ENCODE measurements around the gene LRRC26. TPM values are rescaled to one million over a fixed set of nuclear protein-coding genes. Genes with fewer than 3 reads are reported as not detected.

Gene LRRC26
- total RNA-seq, 1 donor from 2014 or later: 0.43 TPM

GRCh38 chr9:137199411-137200121, 29.7 kb upstream of the LRRC26 start:
- DNase-seq (ENCODE audit: low spot score): no peak

- no peak for DNase-seq (ENCODE audit: low spot score)
These were observed 29.0 kb upstream of the LRRC26 start for GRCh38 chr9:137198902-137199283.

DNA sequence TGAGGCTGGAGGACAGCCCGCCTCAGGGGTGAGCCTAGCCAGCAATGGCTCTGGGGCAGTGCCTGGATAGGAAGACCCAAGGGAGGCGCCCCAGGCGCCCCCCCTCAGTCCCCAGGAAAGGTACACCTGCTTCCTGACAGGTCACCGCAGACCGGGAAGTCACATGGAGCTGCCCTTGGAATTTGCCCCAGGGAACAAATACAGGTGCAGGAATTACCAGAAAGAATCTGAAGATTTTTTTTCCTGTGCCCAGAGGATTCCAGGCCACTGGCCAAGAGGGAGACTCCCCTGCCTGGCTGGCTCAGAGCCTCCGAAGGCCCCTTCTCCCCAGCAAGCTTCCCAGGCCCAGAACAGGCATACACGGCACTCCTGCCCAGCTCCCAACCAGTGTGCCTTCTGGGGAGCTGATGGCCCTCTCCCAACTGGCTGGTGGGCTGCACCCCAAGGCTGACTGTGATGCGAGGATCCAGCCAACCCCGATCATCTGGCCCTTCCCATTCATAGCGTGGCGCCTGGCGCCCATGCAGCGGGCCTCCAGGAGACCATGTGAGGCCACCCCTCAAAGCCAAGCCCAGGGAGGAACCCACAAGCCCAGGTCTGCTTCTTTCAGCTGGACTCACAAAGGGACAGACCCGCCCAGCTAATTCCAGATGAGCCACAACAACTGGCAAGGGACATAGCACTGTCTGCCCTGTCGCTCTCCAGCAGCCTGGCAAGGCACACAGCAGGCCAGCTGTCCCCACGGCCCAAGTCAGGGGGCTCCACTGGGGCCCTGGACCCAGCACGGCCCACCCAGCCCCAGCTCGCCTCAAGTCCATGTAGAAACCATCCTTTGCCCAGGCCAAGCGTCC, 28.4 kb upstream of the LRRC26 start:
- DNase-seq (ENCODE audit: low spot score): peak; percentile 77

DNA sequence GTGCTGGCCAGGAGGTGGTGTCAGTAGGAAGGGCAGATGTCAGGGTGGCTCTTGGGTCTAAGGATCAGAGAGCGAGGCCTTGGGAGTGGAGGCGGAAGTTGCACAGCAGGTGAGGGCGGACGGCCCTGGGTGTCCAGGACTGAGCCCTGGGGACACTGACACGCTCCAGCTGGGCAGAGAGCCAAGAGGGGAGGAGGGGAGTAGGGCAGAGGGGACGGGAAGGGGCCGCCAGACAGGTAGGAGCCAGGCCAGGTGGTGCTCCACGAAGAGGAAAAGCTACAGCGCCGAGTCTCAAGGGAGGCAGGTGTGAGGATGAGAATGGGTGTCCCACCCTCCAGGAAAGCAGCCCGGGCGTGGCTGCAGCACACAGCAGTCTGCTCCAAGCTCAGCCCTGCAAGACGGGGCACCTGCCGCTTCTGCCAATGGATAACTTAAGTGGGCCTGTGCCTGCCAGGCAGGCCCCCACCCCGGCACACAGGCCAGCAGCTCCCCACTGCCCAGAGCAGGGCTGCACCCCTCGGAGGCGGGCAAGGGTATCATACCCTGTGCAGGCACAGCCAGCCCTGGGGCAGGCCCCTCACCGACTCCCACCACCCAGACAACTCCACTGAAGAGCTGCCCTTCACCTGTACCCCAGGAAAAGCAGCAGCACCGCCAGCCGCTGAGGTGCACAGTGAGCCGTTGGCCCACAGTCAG, 25.8 kb upstream of the LRRC26 start:
- peak; percentile 34 for DNase-seq (ENCODE audit: low spot score)

DNA sequence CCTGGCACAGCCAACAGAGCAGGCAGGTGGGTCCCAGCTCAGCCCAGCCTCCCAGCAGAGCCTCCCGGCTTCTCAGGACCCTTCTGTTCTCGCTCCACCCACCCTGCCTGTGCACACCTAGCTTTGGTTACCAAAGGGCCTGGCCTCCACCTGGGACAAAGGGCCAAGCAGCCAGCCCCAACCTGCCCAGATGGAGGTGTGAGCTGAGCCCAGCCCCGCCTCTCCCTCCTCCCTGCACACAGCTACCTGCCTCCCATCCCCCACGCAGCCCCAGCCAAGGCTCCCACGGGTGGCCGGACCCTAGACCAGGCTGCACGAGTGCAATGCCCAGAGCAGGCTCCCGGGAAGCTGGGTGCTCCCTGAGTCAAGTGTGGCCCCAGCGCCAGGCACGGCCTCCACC, 25.1 kb upstream of the LRRC26 start:
- DNase-seq (ENCODE audit: low spot score): peak; percentile 50

GRCh38 chr9:137194388-137194787, 24.5 kb upstream of the LRRC26 start:
- DNase-seq (ENCODE audit: low spot score): peak; percentile 47

GRCh38 chr9:137193771-137194170, 23.9 kb upstream of the LRRC26 start:
- DNase-seq (ENCODE audit: low spot score): no peak

GRCh38 chr9:137192859-137193258, 23.0 kb upstream of the LRRC26 start:
- no peak for DNase-seq (ENCODE audit: low spot score)

- DNase-seq (ENCODE audit: low spot score): no peak
These were observed 22.6 kb upstream of the LRRC26 start for GRCh38 chr9:137192448-137192780.

GRCh38 chr9:137191691-137192447, 22.0 kb upstream of the LRRC26 start:
- no peak for DNase-seq (ENCODE audit: low spot score)

GRCh38 chr9:137191245-137191644, 21.4 kb upstream of the LRRC26 start:
- no peak for DNase-seq (ENCODE audit: low spot score)

- DNase-seq (ENCODE audit: low spot score): no peak
These were observed 20.5 kb upstream of the LRRC26 start for GRCh38 chr9:137190315-137190856.

GRCh38 chr9:137189297-137190295, 19.7 kb upstream of the LRRC26 start:
- no peak for DNase-seq (ENCODE audit: low spot score)

DNA sequence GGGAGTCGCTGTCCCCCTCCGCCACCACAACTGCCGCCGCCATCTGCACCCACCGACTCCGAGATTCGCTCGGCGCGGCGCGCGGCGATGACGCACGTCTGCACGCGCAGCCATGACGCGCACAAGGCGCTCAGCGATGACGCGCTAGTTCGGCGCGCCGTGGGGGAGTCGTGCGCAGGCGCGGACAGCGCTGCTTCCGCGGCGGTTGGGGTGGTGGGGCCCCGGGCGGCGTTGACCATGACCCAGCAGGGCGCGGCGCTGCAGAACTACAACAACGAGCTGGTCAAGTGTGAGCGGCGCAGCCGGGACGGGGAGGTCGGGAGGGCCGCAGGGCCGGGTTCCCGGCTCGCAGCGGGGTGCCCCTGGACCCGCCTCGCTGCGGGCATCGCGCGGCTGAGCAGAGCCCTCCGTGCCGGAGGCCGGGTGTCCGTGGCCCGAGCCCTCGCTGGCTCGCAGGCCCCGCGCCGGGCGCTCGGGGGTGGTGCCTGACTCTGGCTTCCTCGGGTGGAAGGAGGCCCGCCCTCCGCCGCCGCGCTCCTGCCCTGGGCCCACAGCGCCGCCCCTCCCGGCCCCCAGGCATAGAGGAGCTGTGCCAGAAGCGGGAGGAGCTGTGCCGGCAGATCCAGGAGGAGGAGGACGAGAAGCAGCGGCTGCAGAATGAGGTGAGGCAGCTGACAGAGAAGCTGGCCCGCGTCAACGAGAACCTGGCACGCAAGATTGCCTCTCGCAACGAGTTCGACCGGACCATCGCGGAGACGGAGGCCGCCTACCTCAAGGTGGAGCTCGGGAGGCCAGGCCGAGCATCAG, 18.8 kb upstream of the LRRC26 start, which contains the start of the genes ANAPC2 and SSNA1:
TSS of gene ANAPC2 (minus strand) at position 71 of the 807 bp plus-strand sequence. CDS start at position 43, 28 bp downstream.
TSS of gene SSNA1 (plus strand) at position 187 of the 807 bp plus-strand sequence. CDS start at position 238, 51 bp downstream.
- DNase-seq (ENCODE audit: low spot score): peak; percentile 95

DNA sequence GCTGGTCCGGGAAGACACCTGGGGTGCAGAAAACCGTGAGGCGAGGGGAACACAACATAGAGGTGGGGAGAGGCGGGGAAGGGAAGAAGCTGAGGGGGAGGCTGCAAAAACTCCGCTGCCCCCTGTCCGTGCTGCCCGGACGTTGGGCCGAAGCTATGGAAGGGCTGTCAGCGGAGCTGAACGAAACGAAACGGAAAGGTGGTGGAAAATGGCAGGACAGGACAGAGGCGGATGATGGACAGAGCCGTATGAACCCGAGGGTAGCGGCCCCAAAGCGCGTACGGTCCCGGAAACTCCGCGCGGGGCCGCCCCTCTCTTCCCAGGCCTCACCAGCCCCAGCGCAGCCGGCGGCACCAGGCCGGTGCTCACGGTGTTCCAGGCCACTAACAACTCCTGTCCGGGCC, 18.2 kb upstream of the LRRC26 start:
- no peak for DNase-seq (ENCODE audit: low spot score)

DNA sequence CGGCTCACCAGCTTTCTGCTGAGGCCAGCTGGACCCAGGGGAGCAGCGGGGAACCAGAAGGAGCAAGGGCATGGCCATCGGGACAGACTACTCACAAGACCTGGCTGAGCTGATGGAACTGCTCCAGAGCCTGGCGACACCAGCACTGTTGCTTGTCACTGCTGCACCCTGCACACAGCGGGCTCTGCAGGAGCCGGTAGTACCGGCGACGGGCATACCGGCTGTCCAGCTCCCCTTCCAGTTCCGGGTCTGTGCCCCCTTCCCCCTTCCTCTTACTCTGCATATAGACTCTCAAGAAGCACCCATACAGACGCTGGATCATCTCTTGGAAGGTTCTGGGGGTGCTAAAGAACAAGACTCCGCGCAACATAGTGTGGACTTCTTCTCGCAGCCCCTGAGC, 17.5 kb upstream of the LRRC26 start:
- DNase-seq (ENCODE audit: low spot score): no peak

DNA sequence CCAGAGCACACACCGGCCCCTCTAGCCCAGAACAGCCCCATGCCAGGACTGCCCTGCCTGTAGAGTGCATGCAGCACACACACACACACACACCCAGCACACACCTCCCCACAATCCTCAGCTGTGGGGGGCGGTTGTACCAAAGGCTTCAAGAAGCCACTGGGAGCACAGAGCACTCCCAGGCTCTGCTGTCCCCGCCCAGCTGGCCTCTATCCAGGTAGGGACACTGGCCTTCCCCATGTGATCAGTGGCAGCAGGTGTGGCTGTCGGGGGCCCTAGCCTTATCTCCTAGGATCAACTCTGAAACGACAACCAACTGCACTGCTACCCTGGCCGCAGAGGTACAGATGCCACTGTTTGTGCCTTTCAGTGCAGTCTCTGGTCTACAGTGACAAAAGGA, 16.5 kb upstream of the LRRC26 start:
- DNase-seq (ENCODE audit: low spot score): no peak

- DNase-seq (ENCODE audit: low spot score): no peak
These were observed 16.1 kb upstream of the LRRC26 start for GRCh38 chr9:137185921-137186320.
